22Rv1 (cell line): Measurements from ENCODE around the gene NMRAL1.

ENCODE experiments used
- CTCF ChIP-seq: fragments of 450-650 bp; IDR thresholded peaks from 2 replicates; pipeline ENCODE4 v1.5.1; 2017; ENCODE audit warnings: mild to moderate bottlenecking
- ZFX ChIP-seq: fragments of 450-650 bp; IDR thresholded peaks from 2 replicates; pipeline ENCODE4 v1.6.1; 2017; ENCODE audit warnings: antibody characterized with exemption, borderline replicate concordance

DNA sequence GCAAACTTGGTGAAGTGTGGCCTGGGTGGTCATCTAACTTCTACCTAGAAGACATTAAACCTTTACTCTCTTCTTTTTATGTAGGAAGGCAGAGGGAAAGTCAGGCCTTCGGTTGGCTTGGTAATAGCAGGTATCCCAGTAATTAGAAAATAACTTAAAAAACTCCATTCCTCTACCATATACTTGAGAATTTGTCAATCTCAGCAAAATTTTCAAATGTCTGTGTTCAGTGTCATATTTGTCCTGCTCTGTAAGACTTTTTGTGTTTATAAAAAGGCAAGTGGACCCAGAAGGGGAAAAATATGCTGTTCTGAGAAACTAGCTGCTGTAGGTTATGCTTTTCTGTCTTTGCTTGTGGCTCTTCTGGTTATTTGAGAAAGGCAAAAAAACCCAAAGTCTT, 7.5 kb upstream of the NMRAL1 start:
- TF ChIP-seq CTCF (no peak), ZFX (no peak)
